Upper lobe of left lung (tissue), 4 donors: ENCODE measurements around the gene CHI3L1.

Experiments used
- EP300 ChIP-seq, 4 donors: sonication (generic); formaldehyde crosslinking; IDR thresholded peaks; one replicate each; pipeline ENCODE4 v1.5.1; 2017; ENCODE audit warnings: antibody characterized with exemption in 4 of 4, control low read depth in 2 of 4
- POLR2A ChIP-seq, 4 donors: fragments of 450-650 bp; IDR thresholded peaks; one replicate each; pipeline ENCODE4 v1.5.1; 2016 to 2017; ENCODE audit warnings: antibody characterized with exemption in 4 of 4, mild to moderate bottlenecking in 2 of 4
- POLR2AphosphoS5 ChIP-seq, 2 donors: sonication (generic); formaldehyde crosslinking; IDR thresholded peaks; one replicate each; pipeline ENCODE4 v1.5.1; 2017; ENCODE audit warnings: antibody characterized with exemption in 2 of 2
- TF ChIP-seq, protein P1 (sequence below), 6 experiments: fragments of 450-650 bp in 4 of 6; fragments of 200-600 bp in 2 of 6; sonication (generic) in 2 of 6; IDR thresholded peaks; one replicate each; pipeline ENCODE4 v1.5.1; 2016 to 2019; ENCODE audit warnings: antibody characterized with exemption in 6 of 6

DNA sequence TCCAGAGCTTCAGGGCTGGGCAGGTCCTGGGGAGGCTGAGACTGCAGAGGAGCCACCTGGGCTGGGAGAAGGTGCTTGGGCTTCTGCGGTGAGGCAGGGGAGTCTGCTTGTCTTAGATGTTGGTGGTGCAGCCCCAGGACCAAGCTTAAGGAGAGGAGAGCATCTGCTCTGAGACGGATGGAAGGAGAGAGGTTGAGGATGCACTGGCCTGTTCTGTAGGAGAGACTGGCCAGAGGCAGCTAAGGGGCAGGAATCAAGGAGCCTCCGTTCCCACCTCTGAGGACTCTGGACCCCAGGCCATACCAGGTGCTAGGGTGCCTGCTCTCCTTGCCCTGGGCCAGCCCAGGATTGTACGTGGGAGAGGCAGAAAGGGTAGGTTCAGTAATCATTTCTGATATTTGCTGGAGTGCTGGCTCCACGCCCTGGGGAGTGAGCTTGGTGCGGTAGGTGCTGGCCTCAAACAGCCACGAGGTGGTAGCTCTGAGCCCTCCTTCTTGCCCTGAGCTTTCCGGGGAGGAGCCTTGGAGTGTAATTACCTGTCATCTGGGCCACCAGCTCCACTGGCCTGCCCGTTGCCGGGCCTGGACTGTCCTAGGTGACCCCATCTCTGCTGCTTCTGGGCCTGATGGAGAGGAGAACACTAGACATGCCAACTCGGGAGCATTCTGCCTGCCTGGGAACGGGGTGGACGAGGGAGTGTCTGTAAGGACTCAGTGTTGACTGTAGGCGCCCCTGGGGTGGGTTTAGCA lies 20.1 kb downstream of the CHI3L1 start:
- TF ChIP-seq POLR2AphosphoS5 (IDR thresholded peaks at IDR 0.05) (no peak), EP300 (IDR thresholded peaks at IDR 0.05) (no peak), POLR2A (IDR thresholded peaks at IDR 0.05) (no peak)
- TF ChIP-seq, protein P1, sequence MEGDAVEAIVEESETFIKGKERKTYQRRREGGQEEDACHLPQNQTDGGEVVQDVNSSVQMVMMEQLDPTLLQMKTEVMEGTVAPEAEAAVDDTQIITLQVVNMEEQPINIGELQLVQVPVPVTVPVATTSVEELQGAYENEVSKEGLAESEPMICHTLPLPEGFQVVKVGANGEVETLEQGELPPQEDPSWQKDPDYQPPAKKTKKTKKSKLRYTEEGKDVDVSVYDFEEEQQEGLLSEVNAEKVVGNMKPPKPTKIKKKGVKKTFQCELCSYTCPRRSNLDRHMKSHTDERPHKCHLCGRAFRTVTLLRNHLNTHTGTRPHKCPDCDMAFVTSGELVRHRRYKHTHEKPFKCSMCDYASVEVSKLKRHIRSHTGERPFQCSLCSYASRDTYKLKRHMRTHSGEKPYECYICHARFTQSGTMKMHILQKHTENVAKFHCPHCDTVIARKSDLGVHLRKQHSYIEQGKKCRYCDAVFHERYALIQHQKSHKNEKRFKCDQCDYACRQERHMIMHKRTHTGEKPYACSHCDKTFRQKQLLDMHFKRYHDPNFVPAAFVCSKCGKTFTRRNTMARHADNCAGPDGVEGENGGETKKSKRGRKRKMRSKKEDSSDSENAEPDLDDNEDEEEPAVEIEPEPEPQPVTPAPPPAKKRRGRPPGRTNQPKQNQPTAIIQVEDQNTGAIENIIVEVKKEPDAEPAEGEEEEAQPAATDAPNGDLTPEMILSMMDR (IDR thresholded peaks at IDR 0.05) = peak in 3 of 6 experiments; percentile 15 to 42 (median 26)
